Thyroid gland (tissue), 4 donors: ENCODE measurements around the gene CNTLN.

Experiments
- POLR2A ChIP-seq, 2 donors: fragments of 450-650 bp; IDR thresholded peaks; one replicate each; pipeline ENCODE4 v1.6.1; 2017; ENCODE audit warnings: antibody characterized with exemption in 2 of 2, mild to moderate bottlenecking in 2 of 2, moderate library complexity in 1 of 2
- TF ChIP-seq, protein P1 (sequence below), 6 experiments: fragments of 200-600 bp in 3 of 6; fragments of 450-650 bp in 3 of 6; sonication (generic) in 3 of 6; IDR thresholded peaks; one replicate each; pipeline ENCODE4 v1.5.1; 2016 to 2019; ENCODE audit warnings: antibody characterized with exemption in 6 of 6, mild to moderate bottlenecking in 2 of 6, inconsistent platforms in 1 of 6, moderate library complexity in 1 of 6

DNA sequence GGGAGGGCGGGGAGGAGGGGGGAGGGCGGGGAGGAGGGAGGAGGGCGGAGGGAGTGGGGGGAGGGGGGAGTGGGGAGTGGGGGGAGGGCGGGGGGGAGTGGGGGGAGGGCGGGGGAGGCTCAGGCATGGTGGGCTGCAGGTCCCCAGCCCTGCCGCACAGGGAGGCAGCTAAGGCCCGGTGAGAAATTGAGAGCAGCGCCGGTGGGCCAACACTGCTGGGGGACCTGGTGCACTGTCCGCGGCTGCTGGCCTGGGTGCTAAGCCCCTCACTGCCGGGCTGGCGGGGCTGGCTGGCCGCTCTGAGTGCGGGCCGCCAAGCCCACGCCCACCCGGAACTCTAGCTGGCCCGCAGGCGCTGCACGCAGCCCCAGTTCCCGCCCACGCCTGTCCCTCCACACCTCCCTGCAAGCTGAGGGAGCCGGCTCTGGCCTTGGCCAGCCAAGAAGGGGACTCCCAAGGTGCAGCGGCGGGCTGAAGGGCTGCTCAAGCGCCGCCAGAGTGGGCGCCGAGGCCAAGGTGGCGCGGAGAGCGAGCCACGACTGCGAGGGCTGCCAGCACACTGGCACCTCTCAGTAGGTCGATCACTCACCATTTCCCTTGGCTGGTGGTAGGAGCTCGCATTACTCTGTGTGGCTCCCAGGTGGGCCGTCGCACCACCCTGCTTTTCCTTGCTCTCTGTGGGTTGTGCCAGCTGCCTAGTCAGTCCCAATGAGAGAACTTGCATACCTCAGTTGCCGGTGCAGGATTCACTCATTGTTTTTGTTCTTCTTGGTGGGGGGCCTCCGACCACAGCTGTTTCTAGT lies 160.2 kb downstream of the CNTLN start:
- no peak for TF ChIP-seq POLR2A (IDR thresholded peaks at IDR 0.05)
- TF ChIP-seq, protein P1, sequence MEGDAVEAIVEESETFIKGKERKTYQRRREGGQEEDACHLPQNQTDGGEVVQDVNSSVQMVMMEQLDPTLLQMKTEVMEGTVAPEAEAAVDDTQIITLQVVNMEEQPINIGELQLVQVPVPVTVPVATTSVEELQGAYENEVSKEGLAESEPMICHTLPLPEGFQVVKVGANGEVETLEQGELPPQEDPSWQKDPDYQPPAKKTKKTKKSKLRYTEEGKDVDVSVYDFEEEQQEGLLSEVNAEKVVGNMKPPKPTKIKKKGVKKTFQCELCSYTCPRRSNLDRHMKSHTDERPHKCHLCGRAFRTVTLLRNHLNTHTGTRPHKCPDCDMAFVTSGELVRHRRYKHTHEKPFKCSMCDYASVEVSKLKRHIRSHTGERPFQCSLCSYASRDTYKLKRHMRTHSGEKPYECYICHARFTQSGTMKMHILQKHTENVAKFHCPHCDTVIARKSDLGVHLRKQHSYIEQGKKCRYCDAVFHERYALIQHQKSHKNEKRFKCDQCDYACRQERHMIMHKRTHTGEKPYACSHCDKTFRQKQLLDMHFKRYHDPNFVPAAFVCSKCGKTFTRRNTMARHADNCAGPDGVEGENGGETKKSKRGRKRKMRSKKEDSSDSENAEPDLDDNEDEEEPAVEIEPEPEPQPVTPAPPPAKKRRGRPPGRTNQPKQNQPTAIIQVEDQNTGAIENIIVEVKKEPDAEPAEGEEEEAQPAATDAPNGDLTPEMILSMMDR (IDR thresholded peaks at IDR 0.05) = no peak
